Stimulated activated CD4-positive, alpha-beta T cell treated with anti-CD3 and anti-CD28 coated beads, Interleukin-1b, Interleukin-23, amount 100 ng/mL, for 1 hour (primary cell): ENCODE results near the gene BGLAP.

Experiments used
- DNase-seq, 2 donors: peaks; one replicate each; pipeline ENCODE4 v3.0.0-alpha.2; 2020; ENCODE audit warnings: low read depth in 2 of 2

The BGLAP gene

DNA sequence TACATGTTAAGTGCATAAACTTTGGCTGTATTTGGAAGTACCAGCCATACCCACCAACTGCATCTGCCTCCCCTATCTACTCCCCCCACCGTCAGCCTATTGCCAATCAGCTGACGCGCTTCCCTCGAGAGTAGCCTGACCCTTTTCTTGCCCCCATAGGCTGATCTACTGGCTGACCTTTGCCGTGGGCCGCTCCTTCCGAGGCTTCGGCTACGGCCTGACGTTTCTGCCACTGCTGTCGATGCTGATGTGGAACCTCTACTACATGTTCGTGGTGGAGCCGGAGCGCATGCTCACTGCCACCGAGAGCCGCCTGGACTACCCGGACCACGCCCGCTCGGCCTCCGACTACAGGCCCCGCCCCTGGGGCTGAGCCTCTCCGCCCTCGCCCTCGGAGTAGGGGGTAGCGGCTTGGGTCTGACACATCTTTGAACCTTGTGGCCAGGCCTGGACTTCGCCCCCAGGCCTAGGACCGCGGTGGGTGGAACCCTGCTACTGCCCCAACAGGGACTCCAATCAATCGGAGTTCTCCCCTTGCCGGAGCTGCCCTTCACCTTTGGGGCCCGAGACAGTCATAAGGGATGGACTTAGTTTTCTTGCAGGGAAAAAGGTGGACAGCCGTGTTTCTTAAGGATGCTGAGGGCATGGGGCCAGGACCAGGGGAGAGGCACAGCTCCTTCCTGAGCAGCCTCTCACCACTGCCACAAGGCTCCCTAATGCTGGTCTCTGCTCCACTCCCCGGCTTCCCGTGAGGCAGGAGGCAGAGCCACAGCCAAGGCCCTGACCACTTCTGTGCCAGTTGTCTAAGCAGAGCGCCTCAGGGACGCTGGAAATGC lies 49.5 kb downstream of the BGLAP start:
- DNase-seq, result no peak
